IMR-90 (cell line): Measurements from ENCODE around the gene TM7SF3. TPM values are rescaled to one million over a fixed set of nuclear protein-coding genes. Genes with fewer than 3 reads are reported as not detected.

Experiments used
- ATAC-seq: fragments of 200-7000 bp; cut with Tn5 transposase; 2 replicates; pipeline ENCODE4 v1.9.1; 2020; ENCODE audit warnings: low read depth, mild to moderate bottlenecking, moderate library complexity
- BruUV-seq: library from RNA; stranded (reverse); fragments of 400-500 nt; replicated peaks from 2 replicates; lab custom pipeline; 2021; lab: Mats Ljungman, UMichigan
- CTCF ChIA-PET: fragments of 300-600 bp; formaldehyde crosslinking; extraction: SDS; loops from one replicate; lab custom pipeline; 2021; ENCODE audit warnings: antibody characterized with exemption; lab: Yijun Ruan, JAX
- POLR2A ChIA-PET: fragments of 300-600 bp; sonication (Branson Sonifier 250); formaldehyde crosslinking; loops from one replicate; lab custom pipeline; 2022; ENCODE audit warnings: antibody characterized with exemption; ENCODE audit not compliant: unreplicated experiment; lab: Charles Lee
- DNase-seq: peaks from one replicate; pipeline ENCODE4 v3.0.0; 2013
- H2AFZ ChIP-seq: replicated peaks from 2 replicates; pipeline ENCODE3; 2013; ENCODE audit warnings: low read length, mild to moderate bottlenecking; ENCODE audit not compliant: poor library complexity
- H2AK5ac ChIP-seq: 2 replicates; pipeline ENCODE4 v1.6.1; 2013; ENCODE audit warnings: low read depth, low read length, inconsistent platforms
- H2AK9ac ChIP-seq: replicated peaks from 2 replicates; pipeline ENCODE3; 2013; ENCODE audit warnings: mild to moderate bottlenecking, low read depth, low read length, moderate library complexity; ENCODE audit not compliant: poor library complexity
- H2BK120ac ChIP-seq: 2 replicates; pipeline ENCODE4 v1.6.1; 2013; ENCODE audit warnings: low read depth, low read length, inconsistent platforms
- H2BK15ac ChIP-seq: 3 replicates; pipeline ENCODE4 v1.6.1; 2013; ENCODE audit warnings: low read depth, low read length, inconsistent platforms
- H2BK20ac ChIP-seq: 2 replicates; pipeline ENCODE4 v1.6.1; 2013; ENCODE audit warnings: low read depth, mild to moderate bottlenecking, inconsistent platforms, low read length, moderate library complexity
- H2BK5ac ChIP-seq: 2 replicates; pipeline ENCODE4 v1.6.1; 2013; ENCODE audit warnings: mild to moderate bottlenecking, low read depth, low read length, inconsistent platforms; ENCODE audit not compliant: poor library complexity, severe bottlenecking
- H3K14ac ChIP-seq: replicated peaks from 2 replicates; pipeline ENCODE4 v1.6.1; 2013; ENCODE audit warnings: low read depth, low read length, inconsistent platforms
- H3K18ac ChIP-seq: 2 replicates; pipeline ENCODE4 v1.6.1; 2013; ENCODE audit warnings: low read depth, low read length, control low read depth
- H3K23ac ChIP-seq: 2 replicates; pipeline ENCODE4 v1.6.1; 2013; ENCODE audit warnings: low read depth, low read length, inconsistent platforms
- H3K27ac ChIP-seq: 2 replicates; pipeline ENCODE4 v1.5.1; 2013; ENCODE audit warnings: mild to moderate bottlenecking, control low read depth, low read length; ENCODE audit not compliant: insufficient read depth
- H3K27me3 ChIP-seq: 2 replicates; pipeline ENCODE4 v1.6.1; 2013; ENCODE audit warnings: low read length; ENCODE audit not compliant: control insufficient read depth, insufficient read depth
- H3K36me3 ChIP-seq: 2 replicates; pipeline ENCODE4 v1.6.1; 2013; ENCODE audit warnings: low read length, mixed read lengths; ENCODE audit not compliant: control insufficient read depth, insufficient read depth
- H3K4ac ChIP-seq: 2 replicates; pipeline ENCODE4 v1.6.1; 2013; ENCODE audit warnings: low read depth, low read length, inconsistent platforms
- H3K4me1 ChIP-seq: 2 replicates; pipeline ENCODE4 v1.6.1; 2013; ENCODE audit warnings: low read length, mixed read lengths; ENCODE audit not compliant: control insufficient read depth, insufficient read depth
- H3K4me2 ChIP-seq: 2 replicates; pipeline ENCODE4 v1.6.1; 2013; ENCODE audit warnings: low read depth, mild to moderate bottlenecking, control low read depth, low read length, moderate library complexity
- H3K4me3 ChIP-seq: 2 replicates; pipeline ENCODE4 v1.5.1; 2013; ENCODE audit warnings: low read depth, mild to moderate bottlenecking, control low read depth, low read length, moderate library complexity; ENCODE audit not compliant: insufficient read depth
- H3K56ac ChIP-seq: 2 replicates; pipeline ENCODE4 v1.6.1; 2013; ENCODE audit warnings: low read length, inconsistent platforms; ENCODE audit not compliant: insufficient read depth; ENCODE audit errors: extremely low read depth
- H3K79me1 ChIP-seq, 2 experiments: 2 replicates each; pipeline ENCODE4 v1.6.1; 2013; ENCODE audit warnings: low read length in 2 of 2, inconsistent platforms in 1 of 2, low read depth in 1 of 2
- H3K9ac ChIP-seq: 2 replicates; pipeline ENCODE4 v1.6.1; 2013; ENCODE audit warnings: low read depth, low read length, control low read depth
- H3K9me1 ChIP-seq: 2 replicates; pipeline ENCODE4 v1.6.1; 2013; ENCODE audit warnings: low read length, inconsistent platforms; ENCODE audit not compliant: insufficient read depth
- H3K9me3 ChIP-seq: 2 replicates; pipeline ENCODE4 v1.6.1; 2013; ENCODE audit warnings: low read length; ENCODE audit not compliant: control insufficient read depth, insufficient read depth
- H4K20me1 ChIP-seq: 2 replicates; pipeline ENCODE4 v1.6.1; 2013; ENCODE audit warnings: low read length, inconsistent platforms; ENCODE audit not compliant: insufficient read depth
- H4K5ac ChIP-seq: 2 replicates; pipeline ENCODE4 v1.6.1; 2013; ENCODE audit warnings: mild to moderate bottlenecking, low read depth, low read length, control low read depth
- H4K8ac ChIP-seq, 2 experiments: 2 replicates each; pipeline ENCODE4 v1.6.1; 2013; ENCODE audit warnings: low read depth in 2 of 2, low read length in 2 of 2, control low read depth in 1 of 2, inconsistent platforms in 1 of 2
- H4K91ac ChIP-seq: 2 replicates; pipeline ENCODE4 v1.6.1; 2013; ENCODE audit warnings: low read depth, low read length, inconsistent platforms; ENCODE audit not compliant: insufficient read depth
- BHLHE40 ChIP-seq: fragments of 150-350 bp; IDR thresholded peaks from 2 replicates; pipeline ENCODE4 v1.6.1; 2016; ENCODE audit warnings: mild to moderate bottlenecking, low read depth, low read length
- CEBPB ChIP-seq: IDR thresholded peaks from 2 replicates; pipeline ENCODE4 v1.6.1; 2012; ENCODE audit warnings: low read depth, low read length, improper control_type of control experiment
- POLR2A ChIP-seq: IDR thresholded peaks from 2 replicates; pipeline ENCODE4 v1.6.1; 2012; ENCODE audit warnings: mild to moderate bottlenecking, low read depth, low read length
- RCOR1 ChIP-seq: IDR thresholded peaks from 2 replicates; pipeline ENCODE4 v1.6.1; 2012; ENCODE audit warnings: mild to moderate bottlenecking, low read length, improper control_type of control experiment; ENCODE audit not compliant: insufficient replicate concordance
- SMC3 ChIP-seq: fragments of 150-350 bp; IDR thresholded peaks from 2 replicates; pipeline ENCODE4 v1.6.1; 2016; ENCODE audit warnings: low read depth, mild to moderate bottlenecking, antibody characterized with exemption, low read length, moderate library complexity
- WGBS, 2 experiments: methylation state at CpG; one replicate each; pipeline versions ENCODE4 v1.1.5 to v1.1.7; 2013; ENCODE audit warnings: missing lambda C conversion rate in 2 of 2; ENCODE audit not compliant: insufficient read length in 1 of 2; ENCODE audit errors: extremely low coverage in 2 of 2; 5-methylcytosine and 5-hydroxymethylcytosine counted together
- dilution Hi-C: fragments of 300-500 bp; cut with HindIII; formaldehyde crosslinking; loops from one replicate; pipeline ENCODE4 v1.14.3; 2018; ENCODE audit warnings: low sequenced_read_pairs; ENCODE audit not compliant: unreplicated experiment
- in situ Hi-C: fragments of 300-500 bp; cut with MboI; formaldehyde crosslinking; loops from 3 replicates; pipeline ENCODE4 v1.14.3; 2019; ENCODE audit warnings: low sequenced_read_pairs, inconsistent platforms, mixed read lengths
- intact Hi-C: fragments of 100-400 bp; cut with micrococcal nuclease; formaldehyde crosslinking; loops from 2 replicates; pipeline ENCODE4 v1.10.0; 2022
- polyA plus RNA-seq, 3 experiments: library from polyadenylated mRNA; depleted of rRNA; stranded (reverse); fragments of >200 nt; gene quantifications; 2 replicates each; pipeline ENCODE4 v1.2.3, GENCODE V29; 2012; ENCODE audit warnings: low replicate concordance in 1 of 3
- total RNA-seq: library from RNA; depleted of rRNA; stranded (reverse); fragments of >200 nt; gene quantifications from 2 replicates; pipeline ENCODE4 v1.2.3, GENCODE V29; 2012
- TF ChIP-seq, protein P1 (sequence below): conservative IDR thresholded peaks from 2 replicates; pipeline ENCODE4 v1.5.1; 2012; ENCODE audit warnings: mild to moderate bottlenecking, low read depth, low read length, improper control_type of control experiment

TM7SF3 gene
- total and polyA plus RNA-seq, 2 of the 4 experiments (the other 2 are of a cell fraction) = 35.3 to 46.6 TPM

DNA sequence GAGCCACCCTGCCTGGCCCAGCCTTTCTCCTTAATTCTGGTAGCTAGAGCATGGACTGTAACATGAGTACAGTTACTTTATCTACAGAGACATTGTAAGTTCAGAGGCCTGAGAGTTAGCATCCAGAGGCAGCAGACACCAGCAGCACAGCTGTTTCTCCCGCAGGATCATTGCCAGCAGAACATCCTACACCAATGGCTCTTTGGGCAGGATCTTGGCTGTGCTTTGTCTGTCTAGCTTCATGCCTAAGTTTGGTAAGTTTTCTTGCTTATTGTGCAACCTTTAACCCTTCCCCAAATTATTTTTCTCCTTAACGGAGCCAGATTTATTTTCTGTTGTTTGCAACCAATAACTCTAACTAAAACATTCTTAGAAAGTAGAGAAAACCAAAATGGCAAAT lies 46.6 kb upstream of the TM7SF3 start:
- H2AFZ ChIP-seq = no peak overlapping the region
- H3K18ac ChIP-seq = no peak overlapping the region
- H3K23ac ChIP-seq = no peak overlapping the region
- DNase-seq = peak; percentile 21
- H3K9me1 ChIP-seq = no peaks in the 10 kb centered on the region
- H2BK20ac ChIP-seq = no peak overlapping the region
- no peak for ATAC-seq
- H3K36me3 ChIP-seq = no peaks in the 10 kb centered on the region
- no peak overlapping the region for H4K8ac ChIP-seq
- H3K14ac ChIP-seq = no peak overlapping the region
- WGBS, 2 experiments = no CpG with 5 or more reads among the region's 2 CpGs
- H2AK5ac ChIP-seq = no peak overlapping the region
- no peak overlapping the region for H3K27ac ChIP-seq
- H4K91ac ChIP-seq = no peak overlapping the region
- H3K4me2 ChIP-seq = no peak overlapping the region
- no peak overlapping the region for H2BK120ac ChIP-seq
- H3K56ac ChIP-seq = no peak overlapping the region
- TF ChIP-seq POLR2A (no peak), CEBPB (peak; percentile 55; the same call in 1 of the 2 replicates), RCOR1 (no peak), BHLHE40 (no peak), SMC3 (no peak)
- TF ChIP-seq, protein P1, sequence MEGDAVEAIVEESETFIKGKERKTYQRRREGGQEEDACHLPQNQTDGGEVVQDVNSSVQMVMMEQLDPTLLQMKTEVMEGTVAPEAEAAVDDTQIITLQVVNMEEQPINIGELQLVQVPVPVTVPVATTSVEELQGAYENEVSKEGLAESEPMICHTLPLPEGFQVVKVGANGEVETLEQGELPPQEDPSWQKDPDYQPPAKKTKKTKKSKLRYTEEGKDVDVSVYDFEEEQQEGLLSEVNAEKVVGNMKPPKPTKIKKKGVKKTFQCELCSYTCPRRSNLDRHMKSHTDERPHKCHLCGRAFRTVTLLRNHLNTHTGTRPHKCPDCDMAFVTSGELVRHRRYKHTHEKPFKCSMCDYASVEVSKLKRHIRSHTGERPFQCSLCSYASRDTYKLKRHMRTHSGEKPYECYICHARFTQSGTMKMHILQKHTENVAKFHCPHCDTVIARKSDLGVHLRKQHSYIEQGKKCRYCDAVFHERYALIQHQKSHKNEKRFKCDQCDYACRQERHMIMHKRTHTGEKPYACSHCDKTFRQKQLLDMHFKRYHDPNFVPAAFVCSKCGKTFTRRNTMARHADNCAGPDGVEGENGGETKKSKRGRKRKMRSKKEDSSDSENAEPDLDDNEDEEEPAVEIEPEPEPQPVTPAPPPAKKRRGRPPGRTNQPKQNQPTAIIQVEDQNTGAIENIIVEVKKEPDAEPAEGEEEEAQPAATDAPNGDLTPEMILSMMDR = no peak
- ChIA-PET POLR2A (no interaction called here), CTCF (no interaction called here)
- H2BK5ac ChIP-seq = no peak overlapping the region
- BruUV-seq = no TSS peak
- H3K4me3 ChIP-seq = no peak overlapping the region
- no peaks in the 10 kb centered on the region for H3K79me1 ChIP-seq
- H2AK9ac ChIP-seq = no peak overlapping the region
- no peaks in the 10 kb centered on the region for H3K27me3 ChIP-seq
- intact Hi-C loops = loop anchor here (10.0 kb wide), 1 partner anchor 64 kb away; no protein-coding TSS in a partner anchor
- no peak overlapping the region for H3K4ac ChIP-seq
- no peak overlapping the region for H4K5ac ChIP-seq
- no peaks in the 10 kb centered on the region for H3K4me1 ChIP-seq
- H4K20me1 ChIP-seq = no peaks in the 10 kb centered on the region
- no peaks in the 10 kb centered on the region for H3K9me3 ChIP-seq
- dilution Hi-C loops = no loop called here
- H3K9ac ChIP-seq = no peak overlapping the region
- in situ Hi-C loops = no loop called here
- H2BK15ac ChIP-seq = no peak overlapping the region
